NCI-H526 (cell line): ENCODE data around the gene RNF126.
"Not testable (repeated sequence)": the region's sequence is repeated elsewhere in the genome, so short reads cannot be mapped to it uniquely, and the experiment has no call there.

Experiments
- DNase-seq, 2 experiments: peaks; one replicate each; lab custom pipeline; 2025; lab: John Stamatoyannopoulos, UW

Gene RNF126

DNA sequence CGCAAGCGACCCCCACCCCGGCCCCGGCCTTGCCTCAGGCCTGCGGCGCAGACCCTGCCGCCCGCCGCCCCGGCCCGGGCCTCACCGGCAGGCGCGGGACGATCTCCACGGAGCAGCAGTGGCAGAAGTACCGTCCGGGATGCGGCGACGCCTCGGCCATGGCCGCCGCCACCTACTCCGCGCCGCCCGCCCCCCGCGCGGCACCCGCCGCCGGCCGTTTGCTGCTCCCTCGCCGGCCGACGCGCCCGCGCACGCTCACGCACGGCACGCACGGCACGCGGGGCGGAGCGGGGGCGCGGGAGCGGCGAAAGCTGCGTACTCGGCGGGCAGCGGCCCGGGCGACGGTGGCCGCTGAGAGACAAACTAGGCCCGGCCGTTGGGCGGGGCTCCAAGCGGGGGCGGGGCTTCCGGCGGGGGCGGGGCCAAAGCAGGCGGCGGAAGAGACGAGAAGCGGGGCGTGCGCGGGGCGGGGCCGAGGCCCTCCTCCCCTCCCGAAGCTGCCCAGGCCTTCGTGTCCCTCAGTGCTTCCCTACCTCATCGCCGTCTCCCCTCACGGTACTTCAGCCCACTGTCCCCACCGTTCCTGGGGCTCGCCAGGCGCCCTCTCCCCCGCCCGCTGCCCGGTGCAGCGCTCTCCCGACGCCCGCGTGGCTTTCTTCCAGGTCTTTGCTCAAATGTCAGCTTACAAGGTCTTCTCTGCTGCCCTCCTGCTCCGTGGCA is at the start of gene RNF126:
RNF126 (minus strand) TSS at position 253 of the 720 bp plus-strand sequence; CDS start at position 160, 93 bp downstream.
- peak in 1 of 2 experiments; percentile 84 for DNase-seq

DNA sequence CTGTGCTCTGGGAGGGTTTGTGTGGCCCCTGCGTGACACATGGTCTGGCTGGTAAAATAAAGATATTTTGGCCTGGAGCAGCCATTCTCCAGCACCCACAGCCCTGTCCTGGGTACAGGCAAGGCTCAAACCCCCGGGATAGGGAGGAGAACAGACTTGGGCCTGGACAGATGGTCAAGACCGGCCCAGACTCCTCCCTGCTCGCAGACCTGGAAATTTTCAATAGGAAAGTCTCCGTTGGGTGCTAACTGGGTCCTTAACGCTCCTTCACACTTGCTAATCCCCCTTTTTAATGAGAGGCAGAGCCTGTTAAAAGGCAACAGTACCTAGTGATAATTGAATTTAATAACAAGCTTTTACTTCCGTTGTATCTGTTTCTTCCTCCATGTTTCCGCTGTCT is 48.2 kb upstream of the RNF126 start:
- DNase-seq = no peak

GRCh38 chr19:710767-711166 is 47.8 kb upstream of the RNF126 start:
- DNase-seq = no peak

DNA sequence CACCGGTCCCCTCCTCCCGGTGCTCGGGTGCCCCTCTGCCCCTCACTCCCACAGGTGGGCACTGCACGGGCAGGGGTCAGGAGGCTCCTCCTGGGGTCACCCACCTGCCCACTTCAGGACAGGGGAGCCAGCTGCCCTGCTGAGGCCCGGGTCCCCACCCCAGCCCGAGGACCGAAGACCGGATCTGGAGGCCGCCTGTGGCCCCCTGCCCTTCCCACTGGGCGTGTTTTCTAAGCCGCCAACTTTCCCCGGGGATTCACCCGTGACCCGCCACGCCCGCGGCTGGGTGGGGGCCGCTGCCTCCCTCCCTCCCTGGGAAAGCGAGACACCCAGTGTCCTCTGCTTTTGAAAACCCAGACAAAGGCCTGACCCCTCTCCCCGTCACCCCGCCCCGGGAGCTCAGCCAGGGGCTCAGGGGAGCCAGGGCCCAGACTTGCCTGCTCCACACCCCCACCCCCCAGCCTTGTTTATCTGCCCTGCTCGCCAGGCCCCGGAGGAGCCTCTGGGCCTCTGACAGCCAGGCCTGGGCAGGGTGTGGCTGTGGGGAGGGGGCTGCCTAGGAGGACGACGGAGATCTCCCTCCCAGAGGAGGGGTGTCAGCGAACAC is 47.1 kb upstream of the RNF126 start:
- DNase-seq = no peak

GRCh38 chr19:709196-709964 is 46.4 kb upstream of the RNF126 start:
- DNase-seq = no peak

- DNase-seq = peak in 1 of 2 experiments; percentile 31
These were observed 45.4 kb upstream of the RNF126 start, which contains the start of gene PALM for GRCh38 chr19:708154-709143. Gene PALM (plus strand): TSS chr19:708935. CDS start chr19:709147, 212 bp downstream.

GRCh38 chr19:704447-704741 is 41.4 kb upstream of the RNF126 start:
- DNase-seq = no peak

DNA sequence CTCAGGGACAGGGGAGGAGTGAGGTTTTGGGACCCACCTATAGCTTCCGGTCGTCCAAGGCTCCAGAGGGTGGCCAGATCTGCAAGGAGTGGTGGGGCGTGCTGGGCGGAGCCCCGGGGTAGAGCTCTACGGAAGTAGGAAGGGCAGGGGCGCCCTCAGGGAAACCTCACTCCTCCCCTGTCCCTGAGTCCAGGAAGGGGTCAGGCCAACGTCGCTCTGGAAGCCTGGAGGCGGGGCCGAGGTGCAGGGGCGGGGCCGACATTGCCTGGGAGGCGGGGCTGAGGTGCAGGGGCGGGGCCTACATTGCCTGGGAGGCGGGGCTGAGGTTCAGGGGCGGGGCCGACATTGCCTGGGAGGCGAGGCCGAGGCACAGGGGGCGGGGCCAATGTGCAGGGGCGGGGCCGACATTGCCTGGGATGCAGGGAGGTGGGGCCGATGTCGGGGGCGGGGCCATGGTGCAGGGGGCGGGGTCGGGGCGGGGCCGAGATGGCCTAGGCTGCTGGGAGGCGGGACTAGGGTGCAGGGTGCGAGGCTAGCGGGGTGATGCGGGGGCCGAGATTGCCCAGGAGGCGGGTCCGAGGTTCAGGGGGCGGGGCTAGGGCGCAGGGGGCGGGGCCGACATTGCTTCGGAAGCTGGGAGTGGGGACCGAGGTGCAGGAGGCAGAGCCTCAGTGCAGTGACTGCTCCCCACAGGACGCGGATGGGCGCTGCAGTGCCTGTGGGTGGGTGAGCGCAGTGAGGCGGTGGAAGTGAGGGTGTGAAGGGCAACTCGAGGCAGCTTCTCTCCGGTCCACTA is 40.8 kb upstream of the RNF126 start:
- DNase-seq = peak; percentile 16 to 75

DNA sequence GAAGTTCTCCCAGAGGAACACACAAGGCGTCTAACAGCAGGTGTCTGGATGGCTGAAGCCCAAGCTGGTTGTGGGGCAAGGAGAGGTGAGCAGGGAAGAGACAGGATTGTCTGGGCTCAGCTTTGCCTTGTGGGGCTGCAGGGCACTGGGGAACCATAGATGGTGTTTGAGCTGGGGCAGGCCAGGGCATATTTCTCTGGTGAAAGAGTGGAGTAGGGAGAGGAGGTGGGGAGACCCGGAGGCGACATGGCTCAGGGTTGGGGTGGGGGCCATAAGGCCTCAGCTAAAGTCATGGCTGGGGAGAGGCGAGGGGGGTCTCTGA is 40.3 kb upstream of the RNF126 start:
- DNase-seq = no peak

- not testable (repeated sequence) for DNase-seq
These were observed 39.8 kb upstream of the RNF126 start for GRCh38 chr19:702847-703246.

DNA sequence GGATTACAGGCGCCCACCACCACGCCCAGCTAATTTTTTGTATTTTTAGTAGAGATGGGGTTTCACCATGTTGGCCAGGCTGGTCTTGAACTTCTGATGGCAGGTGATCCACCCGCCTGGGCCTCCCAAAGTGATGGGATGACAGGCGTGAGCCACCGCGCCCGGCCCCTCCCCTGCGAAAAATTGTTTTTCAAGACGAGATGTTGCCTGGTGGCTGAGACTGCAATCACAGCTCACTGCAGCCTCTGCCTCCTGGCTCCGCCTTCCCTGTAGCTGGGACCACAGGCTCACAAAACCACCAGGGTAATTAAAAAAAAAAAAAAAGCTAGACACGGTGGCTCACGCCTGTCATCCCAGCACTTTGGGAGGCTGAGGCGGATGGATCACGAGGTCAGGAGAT is 36.9 kb upstream of the RNF126 start:
- DNase-seq = not testable (repeated sequence)

- DNase-seq = not testable (repeated sequence)
These were observed 35.5 kb upstream of the RNF126 start for GRCh38 chr19:698529-698928.

DNA sequence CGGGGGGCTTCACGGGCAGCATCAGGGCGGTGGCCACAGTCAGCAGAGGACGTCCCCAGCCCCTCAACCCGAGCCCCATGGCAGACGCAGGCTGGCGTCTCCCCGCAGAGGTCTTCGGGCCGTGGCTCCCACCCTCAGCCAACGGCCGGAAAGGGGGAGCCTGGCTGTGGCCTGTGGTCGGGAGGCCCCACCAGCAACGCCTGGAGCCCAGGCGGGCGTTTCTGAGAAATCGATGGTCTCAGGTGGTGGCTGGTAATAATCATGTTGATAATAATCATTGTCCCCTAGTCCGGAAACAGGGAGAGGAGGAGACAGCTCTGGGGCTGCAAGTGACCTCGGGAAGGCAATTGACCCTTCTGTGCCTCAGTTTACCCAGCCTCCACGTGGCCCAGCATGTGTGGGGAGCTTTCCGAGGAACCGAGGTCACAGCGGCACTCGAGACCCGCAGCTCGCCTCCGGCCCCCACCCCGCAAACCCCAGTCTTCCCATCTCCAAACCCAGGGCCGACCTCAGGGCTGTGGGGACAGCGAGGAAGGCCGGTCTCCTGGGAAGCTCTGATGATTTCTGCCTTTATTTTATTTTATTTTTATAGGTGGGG is 32.4 kb upstream of the RNF126 start, which contains the start of gene PRSS57:
PRSS57 (minus strand) TSS at position 101 of the 598 bp plus-strand sequence; CDS start at position 79, 22 bp downstream.
- DNase-seq = no peak

DNA sequence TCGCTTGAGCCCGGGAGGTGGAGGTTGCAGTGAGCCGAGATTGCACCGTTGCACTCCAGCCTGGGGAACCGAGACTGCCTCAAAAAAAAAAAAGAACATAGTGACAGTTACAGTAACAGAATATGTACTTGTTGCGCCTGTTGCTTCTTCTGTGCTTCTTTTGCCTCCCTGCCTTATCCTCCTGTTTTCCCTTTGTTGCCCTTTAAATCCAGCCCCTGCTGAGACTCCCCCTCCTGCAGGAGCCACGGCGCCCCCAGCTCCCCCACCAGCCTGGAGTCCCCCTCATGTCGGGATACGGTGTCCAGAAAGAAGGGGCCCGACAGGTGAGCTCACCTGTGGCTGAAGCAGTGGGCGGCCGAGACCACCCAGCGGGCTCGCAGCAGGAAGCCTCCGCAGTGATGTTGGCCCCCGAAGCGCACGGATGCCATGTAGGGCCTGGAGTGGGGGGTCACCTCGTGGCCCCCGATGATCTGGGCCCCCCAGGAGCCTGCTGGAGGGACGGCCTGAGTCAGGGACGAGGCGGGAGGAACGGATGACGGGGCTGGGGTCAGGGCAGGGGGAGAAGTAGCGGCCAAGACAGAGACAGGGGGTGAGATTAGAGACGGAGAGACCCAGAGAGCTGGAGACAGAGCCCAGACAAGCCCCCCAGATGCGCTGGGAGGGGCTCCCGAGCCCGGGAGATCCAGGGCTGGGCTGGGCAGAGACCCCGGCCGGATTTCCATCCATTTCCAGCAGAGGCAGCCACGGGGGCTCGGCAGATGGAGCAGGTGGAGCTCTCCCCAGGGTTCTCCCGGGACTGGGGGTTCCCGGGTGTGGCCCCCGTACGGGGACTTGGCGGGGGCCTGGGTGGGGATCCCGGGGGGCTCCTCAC is 31.7 kb upstream of the RNF126 start:
- no peak for DNase-seq

DNA sequence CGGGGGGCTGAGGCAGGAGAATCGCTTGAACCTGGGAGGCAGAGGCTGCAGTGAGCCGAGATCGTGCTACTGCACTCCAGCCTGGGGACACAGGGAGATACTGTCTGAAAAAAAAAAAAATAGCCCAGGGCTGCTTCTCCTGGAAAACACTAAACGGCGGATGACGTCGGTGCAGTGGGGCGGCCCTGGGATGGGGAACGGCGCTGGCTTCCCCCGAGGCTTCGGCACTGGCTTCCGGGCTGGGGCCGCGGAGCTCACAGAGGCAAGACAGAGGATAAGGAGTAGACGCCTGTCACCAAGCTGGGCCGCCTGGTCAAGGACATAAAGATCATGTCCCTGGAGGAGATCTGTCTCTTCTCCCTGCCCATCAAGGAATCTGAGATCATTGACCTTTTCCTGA is 27.2 kb upstream of the RNF126 start:
- no peak for DNase-seq

GRCh38 chr19:688992-689391 is 26.0 kb upstream of the RNF126 start:
- no peak for DNase-seq

DNA sequence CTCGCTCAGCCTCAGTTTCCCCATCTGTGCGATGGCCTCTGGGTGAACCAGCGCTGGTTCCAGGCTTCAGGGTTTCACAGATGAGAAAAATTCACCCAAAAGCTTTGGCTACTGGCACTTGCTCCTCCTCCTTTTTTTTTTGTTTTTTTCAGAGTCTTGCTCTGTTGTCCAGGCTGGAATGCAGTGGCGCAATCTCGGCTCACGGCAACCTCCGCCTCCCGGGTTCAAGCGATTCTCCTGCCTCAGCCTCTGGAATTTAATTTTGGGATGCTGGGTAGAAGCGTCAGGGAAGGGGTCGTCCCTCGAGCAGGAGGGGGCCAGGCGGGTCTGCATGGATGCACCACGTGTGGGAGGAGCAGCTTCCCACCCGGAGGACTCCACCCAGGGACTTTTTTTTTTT is 25.2 kb upstream of the RNF126 start:
- DNase-seq = no peak

- no peak for DNase-seq
These were observed 24.7 kb upstream of the RNF126 start for GRCh38 chr19:687569-688166.
